Neural progenitor cell (in vitro differentiated cells): ENCODE data around the gene RCAN1.

Experiments
- EZH2 ChIP-seq: fragments of 200-600 bp; sonication (generic); IDR thresholded peaks from 2 replicates; pipeline ENCODE4 v1.6.1; 2017; ENCODE audit warnings: antibody characterized with exemption, mild to moderate bottlenecking, moderate library complexity
- TF ChIP-seq, protein P1 (sequence below): fragments of 200-600 bp; sonication (generic); IDR thresholded peaks from 2 replicates; pipeline ENCODE4 v1.5.1; 2017; ENCODE audit warnings: antibody characterized with exemption, mild to moderate bottlenecking

DNA sequence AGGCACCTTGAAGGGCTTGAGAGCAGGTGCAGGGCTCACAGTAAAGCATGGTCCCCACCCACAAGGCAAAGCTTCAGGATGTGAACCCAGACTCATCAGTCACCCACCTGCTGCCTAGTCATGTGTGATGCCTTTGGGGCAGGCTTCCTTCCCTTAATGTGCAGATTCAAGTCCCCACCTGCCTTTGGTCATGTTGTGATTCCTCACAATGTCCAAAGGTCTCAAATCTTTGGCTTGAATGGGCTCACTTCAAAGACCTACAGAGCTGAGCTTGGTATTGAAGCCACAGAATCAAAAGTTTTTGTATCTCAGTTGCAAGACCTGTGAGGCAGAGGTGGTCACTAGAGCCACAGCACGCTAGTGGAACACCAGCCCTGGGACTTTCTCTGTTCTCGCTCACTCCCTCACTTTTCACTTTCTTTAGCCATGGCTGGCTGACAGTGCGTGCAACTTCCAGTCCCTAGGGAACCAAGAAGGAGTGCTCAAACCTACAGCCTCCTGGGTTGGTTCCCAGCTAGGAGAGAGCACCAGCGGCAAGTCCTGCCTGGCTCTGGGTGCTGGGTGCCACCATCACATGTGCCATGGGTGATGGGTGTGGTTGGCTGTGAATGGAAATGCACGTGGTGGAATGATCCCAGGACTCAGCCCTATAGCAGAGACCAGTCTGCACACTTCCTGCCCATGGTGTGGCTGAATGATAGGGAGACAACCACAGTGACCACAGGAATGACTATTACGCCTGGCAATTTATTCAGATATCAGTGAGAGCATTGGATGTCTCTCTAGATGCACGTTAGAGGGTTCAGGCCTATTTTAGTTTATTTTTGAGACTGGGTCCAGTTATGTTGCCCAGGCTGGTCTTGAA is 27.5 kb upstream of the RCAN1 start:
- TF ChIP-seq, protein P1, sequence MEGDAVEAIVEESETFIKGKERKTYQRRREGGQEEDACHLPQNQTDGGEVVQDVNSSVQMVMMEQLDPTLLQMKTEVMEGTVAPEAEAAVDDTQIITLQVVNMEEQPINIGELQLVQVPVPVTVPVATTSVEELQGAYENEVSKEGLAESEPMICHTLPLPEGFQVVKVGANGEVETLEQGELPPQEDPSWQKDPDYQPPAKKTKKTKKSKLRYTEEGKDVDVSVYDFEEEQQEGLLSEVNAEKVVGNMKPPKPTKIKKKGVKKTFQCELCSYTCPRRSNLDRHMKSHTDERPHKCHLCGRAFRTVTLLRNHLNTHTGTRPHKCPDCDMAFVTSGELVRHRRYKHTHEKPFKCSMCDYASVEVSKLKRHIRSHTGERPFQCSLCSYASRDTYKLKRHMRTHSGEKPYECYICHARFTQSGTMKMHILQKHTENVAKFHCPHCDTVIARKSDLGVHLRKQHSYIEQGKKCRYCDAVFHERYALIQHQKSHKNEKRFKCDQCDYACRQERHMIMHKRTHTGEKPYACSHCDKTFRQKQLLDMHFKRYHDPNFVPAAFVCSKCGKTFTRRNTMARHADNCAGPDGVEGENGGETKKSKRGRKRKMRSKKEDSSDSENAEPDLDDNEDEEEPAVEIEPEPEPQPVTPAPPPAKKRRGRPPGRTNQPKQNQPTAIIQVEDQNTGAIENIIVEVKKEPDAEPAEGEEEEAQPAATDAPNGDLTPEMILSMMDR, result no peak
- no peak for TF ChIP-seq EZH2
